T-helper 2 cell treated with Interferon-gamma antibody and Interleukin-4, amounts not matched to agents 5 μg/mL and 100 μg/mL, for 36 hours (primary cell): Measurements from ENCODE around the gene LIPA.
"Not testable (repeated sequence)": the region's sequence is repeated elsewhere in the genome, so short reads cannot be mapped to it uniquely, and the experiment has no call there.

Source experiments
- DNase-seq: peaks from one replicate; pipeline ENCODE4 v3.0.0; 2021; ENCODE audit warnings: low spot score
- H3K27ac Mint-ChIP-seq: one replicate; pipeline ENCODE4 v1.8.0; 2021; ENCODE audit warnings: mild to moderate bottlenecking, mixed read lengths
- H3K27me3 Mint-ChIP-seq: one replicate; pipeline ENCODE4 v1.8.0; 2021; ENCODE audit warnings: low read depth, mixed read lengths
- H3K36me3 Mint-ChIP-seq: one replicate; pipeline ENCODE4 v1.8.0; 2021; ENCODE audit warnings: low read depth, mixed read lengths
- H3K4me1 Mint-ChIP-seq: one replicate; pipeline ENCODE4 v1.8.0; 2021; ENCODE audit warnings: low read depth, mixed read lengths
- H3K4me3 Mint-ChIP-seq: one replicate; pipeline ENCODE4 v1.8.0; 2022; ENCODE audit warnings: mild to moderate bottlenecking, moderate library complexity, mixed read lengths
- H3K9me3 Mint-ChIP-seq: one replicate; pipeline ENCODE4 v1.8.0; 2021; ENCODE audit warnings: mixed read lengths

Gene LIPA

DNA sequence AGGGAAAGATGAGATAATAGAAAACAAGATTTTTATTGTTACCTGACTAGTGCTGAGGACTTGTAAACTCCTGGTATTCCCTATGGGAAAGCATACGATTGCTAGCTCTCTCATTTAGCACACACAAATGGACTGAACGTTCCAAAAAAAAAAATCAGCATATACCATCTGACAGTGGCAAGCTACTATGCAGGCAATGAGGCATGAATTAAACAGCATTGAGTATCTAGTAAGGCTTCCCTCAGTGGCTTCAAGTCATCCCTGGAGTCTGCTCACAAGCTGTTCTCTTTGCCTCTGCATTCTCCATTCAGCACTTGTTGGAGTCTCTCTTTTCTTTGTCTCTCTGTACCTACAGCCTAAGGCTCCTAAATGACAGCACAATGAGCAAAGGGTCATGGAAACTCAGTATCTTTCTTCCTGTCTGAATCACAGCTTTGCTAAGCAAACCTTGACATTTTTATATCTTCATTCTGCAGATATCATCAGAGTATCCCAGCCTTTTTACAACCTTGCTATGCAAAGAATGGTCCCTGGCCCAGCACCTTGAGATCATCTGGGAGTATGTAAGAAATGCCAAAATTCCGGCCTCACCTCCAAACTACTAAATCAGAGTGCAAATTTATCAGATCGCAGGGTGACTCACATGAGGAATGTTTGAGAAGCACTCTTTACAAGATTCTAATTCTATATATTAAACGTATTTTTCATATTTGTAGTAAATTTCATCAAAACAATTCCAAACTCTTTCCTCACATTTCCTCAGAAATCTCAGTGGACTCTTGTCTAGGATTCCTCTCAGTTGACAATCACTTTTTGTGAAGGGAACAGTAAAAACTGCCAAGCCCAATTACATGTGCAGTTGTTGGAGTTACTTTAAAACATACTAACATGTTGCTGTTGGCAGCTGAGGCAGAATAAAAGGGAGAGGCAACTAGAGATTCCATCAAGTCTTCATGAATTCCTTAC is 10.8 kb upstream of the LIPA start:
- no peak for DNase-seq

DNA sequence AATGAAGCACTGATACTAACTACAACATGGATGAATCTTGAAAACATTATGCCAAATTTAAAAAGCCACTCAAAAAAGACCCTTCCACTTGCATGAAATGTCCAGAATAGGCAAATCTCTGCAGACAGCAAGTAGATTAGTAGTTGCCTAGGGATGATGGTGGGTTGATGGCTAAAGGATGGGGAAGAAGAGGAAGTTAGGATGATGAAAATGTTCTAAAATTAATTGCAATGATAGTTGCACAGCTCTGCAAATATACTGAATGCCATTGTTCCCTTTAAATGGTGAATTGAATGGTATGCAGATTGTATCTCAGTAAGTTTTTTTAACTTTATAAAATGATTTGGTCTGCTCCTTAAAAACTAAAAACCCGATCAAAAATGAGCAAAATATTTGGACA is 7.3 kb upstream of the LIPA start:
- peaks cover 13% of the 10 kb centered on the region for H3K9me3 Mint-ChIP-seq
- no peak overlapping the region for H3K27ac Mint-ChIP-seq
- H3K4me3 Mint-ChIP-seq, result no peak overlapping the region
- DNase-seq, result no peak
- peaks cover 6% of the 10 kb centered on the region for H3K36me3 Mint-ChIP-seq
- no peaks in the 10 kb centered on the region for H3K4me1 Mint-ChIP-seq
- peaks cover 38% of the 10 kb centered on the region for H3K27me3 Mint-ChIP-seq

More for the DNA sequence above, 10.8 kb upstream of the LIPA start:
- Mint-ChIP-seq H3K27ac (no peak overlapping the region), H3K27me3 (peaks cover 18% of the 10 kb centered on the region), H3K9me3 (no peaks in the 10 kb centered on the region), H3K4me1 (no peaks in the 10 kb centered on the region), H3K36me3 (no peaks in the 10 kb centered on the region), H3K4me3 (no peak overlapping the region)

DNA sequence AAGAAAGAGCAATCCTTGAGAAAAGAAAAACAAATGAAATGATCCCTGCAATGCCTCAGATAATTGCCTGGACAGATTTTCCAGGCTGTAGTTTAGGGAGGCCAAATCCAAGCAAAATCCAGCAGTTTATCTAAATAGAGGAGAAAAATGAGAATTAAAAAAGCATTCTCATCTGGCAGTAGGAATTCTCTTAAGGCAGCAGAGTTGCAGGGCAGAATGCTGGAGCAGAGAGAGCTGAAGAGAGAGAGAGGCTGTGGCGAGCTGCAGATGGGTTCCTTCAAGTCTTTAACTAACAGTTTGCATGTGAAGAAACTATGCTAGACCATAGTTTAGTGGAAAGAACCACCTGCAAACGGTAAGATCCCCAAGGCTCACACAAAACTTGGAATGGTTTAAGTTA is 6.0 kb upstream of the LIPA start:
- H3K4me1 Mint-ChIP-seq, result no peaks in the 10 kb centered on the region
- DNase-seq, result no peak
- no peak overlapping the region for H3K4me3 Mint-ChIP-seq
- H3K27me3 Mint-ChIP-seq, result peaks cover 38% of the 10 kb centered on the region
- no peak overlapping the region for H3K27ac Mint-ChIP-seq
- H3K9me3 Mint-ChIP-seq, result peaks cover 20% of the 10 kb centered on the region
- H3K36me3 Mint-ChIP-seq, result peaks cover 6% of the 10 kb centered on the region

DNA sequence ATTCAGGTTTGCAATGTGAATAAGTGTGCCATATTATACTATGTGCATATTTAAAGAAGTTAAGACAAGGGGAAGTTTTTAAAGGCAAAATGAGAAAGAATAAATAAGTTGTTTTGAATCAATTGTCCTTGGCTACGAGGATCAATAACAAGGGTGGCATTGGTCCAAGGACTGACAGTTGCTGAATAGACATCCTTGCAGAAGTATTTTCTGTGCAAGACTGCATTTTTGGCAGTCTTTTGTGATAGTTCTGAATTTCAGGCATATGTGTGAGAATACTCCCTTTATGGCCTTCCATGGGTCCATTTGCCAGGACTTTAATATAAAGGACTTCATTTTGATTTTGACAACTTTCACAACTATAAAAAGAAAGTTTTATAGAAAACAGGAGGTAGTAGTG is 5.4 kb upstream of the LIPA start:
- Mint-ChIP-seq H3K4me3 (no peak overlapping the region), H3K36me3 (peaks cover 6% of the 10 kb centered on the region), H3K9me3 (peaks cover 20% of the 10 kb centered on the region), H3K27me3 (peaks cover 38% of the 10 kb centered on the region), H3K4me1 (no peaks in the 10 kb centered on the region), H3K27ac (no peak overlapping the region)
- no peak for DNase-seq

DNA sequence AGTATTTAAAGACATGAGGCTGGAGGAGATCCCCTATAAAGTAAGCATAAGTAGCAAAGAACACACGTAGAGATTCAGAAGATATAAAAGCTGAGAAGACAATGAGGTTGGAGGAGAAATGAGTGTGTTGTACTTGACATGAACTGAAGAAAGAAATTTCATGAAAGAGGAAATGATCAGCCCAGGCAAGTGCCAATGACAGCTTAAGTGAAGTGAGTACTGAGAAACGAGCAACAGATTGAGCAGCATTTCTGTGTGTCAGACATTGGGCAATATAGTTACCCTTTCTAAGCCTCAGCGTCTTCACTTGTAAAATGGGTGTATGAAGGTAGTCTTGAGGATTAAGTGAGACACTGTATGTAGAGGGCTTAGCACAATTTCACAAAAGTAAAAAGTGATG is 4.8 kb upstream of the LIPA start:
- H3K27me3 Mint-ChIP-seq, result peaks cover 38% of the 10 kb centered on the region
- no peaks in the 10 kb centered on the region for H3K4me1 Mint-ChIP-seq
- H3K4me3 Mint-ChIP-seq, result no peak overlapping the region
- H3K9me3 Mint-ChIP-seq, result peaks cover 20% of the 10 kb centered on the region
- DNase-seq, result no peak
- H3K36me3 Mint-ChIP-seq, result peaks cover 6% of the 10 kb centered on the region
- H3K27ac Mint-ChIP-seq, result no peak overlapping the region

DNA sequence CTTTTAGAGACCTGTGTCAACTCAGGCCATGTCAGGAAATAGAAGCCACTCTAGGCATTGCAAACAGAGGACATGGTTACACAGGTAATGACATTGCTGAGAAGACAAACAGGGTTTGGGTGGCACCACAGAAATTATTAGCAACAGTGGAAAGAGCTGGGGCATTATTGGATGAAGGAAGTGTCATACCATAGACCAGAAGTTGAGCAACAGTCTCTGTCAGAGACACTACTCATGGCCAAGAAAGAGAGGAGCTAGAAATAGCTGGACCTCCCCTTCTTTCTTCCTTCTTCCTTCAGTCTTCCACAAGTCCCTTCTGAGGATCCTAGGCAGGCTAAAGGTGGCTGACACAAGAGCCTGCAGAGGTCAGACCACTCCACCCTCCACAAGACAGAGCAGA is 4.2 kb upstream of the LIPA start:
- Mint-ChIP-seq H3K27ac (no peak overlapping the region), H3K4me1 (peaks cover 5% of the 10 kb centered on the region), H3K36me3 (peaks cover 6% of the 10 kb centered on the region), H3K27me3 (peaks cover 41% of the 10 kb centered on the region), H3K4me3 (no peak overlapping the region), H3K9me3 (peaks cover 20% of the 10 kb centered on the region)
- DNase-seq, result no peak

DNA sequence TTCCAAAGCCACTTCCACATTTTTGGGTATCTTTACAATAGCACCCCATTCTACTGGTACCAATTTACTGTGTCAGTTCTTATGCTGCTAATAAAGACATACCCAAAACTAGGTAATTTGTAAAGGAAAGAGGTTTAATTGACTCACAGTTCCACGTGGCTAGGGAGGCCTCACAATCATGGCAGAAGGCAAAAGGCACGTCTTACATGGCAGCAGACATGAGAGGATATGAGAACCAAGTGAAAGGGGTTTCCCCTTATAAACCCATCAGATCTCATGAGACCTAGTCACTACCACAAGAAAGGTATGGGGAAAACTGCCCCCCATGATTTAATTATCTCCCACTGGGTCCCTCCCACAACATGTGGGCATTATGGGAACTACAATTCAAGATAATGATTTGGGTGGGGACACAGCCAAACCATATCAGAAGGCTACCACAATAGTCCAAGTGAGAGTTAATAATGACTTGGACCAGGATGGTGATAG is 3.6 kb upstream of the LIPA start:
- H3K27me3 Mint-ChIP-seq, result peaks cover 42% of the 10 kb centered on the region
- H3K4me1 Mint-ChIP-seq, H3K27ac Mint-ChIP-seq, DNase-seq, H3K36me3 Mint-ChIP-seq, H3K4me3 Mint-ChIP-seq: not testable (repeated sequence)
- H3K9me3 Mint-ChIP-seq, result peaks cover 20% of the 10 kb centered on the region

DNA sequence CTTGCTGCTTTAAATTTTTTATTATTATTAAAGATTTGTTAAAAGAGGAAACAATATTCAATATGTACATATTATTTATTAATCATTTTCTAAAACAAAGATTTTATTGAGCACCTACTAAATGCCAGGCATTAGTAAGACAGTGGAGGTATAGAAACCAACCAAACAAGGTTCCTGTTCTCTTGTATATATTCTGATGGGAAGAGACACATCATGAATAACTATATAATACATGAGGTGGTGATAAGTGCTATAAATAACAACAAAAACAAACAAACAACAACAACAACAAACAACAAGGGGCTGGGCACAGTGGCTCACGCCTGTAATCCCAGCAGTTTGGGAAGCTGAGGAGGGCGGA is 630 bp upstream of the LIPA start:
- no peak overlapping the region for H3K4me3 Mint-ChIP-seq
- no peak for DNase-seq
- peaks cover 17% of the 10 kb centered on the region for H3K4me1 Mint-ChIP-seq
- H3K36me3 Mint-ChIP-seq, result peaks cover 6% of the 10 kb centered on the region
- peaks cover 20% of the 10 kb centered on the region for H3K9me3 Mint-ChIP-seq
- H3K27me3 Mint-ChIP-seq, result peaks cover 22% of the 10 kb centered on the region
- no peak overlapping the region for H3K27ac Mint-ChIP-seq

DNA sequence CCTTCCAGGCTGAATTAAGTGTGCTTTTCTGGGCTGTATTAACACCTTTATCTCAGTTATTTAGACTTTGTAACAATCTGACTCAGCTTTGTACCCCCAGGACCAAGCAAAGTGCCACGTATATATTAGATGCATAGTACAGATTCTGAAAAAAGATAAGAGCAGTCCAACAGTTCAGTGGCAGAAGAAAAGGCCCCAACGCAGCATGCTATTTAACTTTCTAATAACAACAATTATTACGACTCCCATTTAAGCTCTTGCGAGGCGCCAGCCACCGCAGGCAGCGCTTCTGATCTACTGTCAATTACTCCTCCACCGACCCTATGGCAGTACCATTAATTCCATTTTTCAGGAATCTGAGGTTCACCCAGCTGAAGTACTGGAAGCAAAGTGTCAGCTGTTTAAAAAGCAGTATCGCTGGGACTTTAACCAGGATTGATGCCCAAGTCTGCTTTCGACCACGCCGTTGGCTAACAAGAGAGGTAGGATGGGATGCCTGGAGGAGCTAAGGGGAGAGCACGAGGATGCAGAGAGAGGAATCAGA is 638 bp downstream of the LIPA start:
- H3K27ac Mint-ChIP-seq, result no peak overlapping the region
- DNase-seq, result no peak

DNA sequence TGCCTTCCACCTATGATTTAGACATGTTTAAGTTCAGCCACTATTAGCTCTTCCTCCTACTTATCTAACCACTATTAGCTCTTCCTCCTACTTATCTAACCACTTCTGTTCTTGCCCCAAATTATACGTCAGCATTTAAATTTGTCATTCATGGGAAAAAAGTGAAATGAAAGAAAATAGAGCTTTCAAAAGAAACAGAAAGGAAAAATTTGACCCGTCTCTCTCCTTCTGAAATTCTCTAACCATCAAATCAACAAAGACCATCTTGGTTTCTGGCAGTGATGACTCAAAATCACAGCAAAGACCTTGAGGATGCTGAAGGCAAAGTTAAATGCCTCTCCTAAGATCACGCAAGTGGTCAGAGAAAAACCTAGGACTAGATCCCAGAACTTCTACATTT is 2.6 kb downstream of the LIPA start:
- H3K36me3 Mint-ChIP-seq, result no peaks in the 10 kb centered on the region
- H3K4me1 Mint-ChIP-seq, result peaks cover 17% of the 10 kb centered on the region
- H3K9me3 Mint-ChIP-seq, result peaks cover 8% of the 10 kb centered on the region
- H3K27ac Mint-ChIP-seq, result no peak overlapping the region
- no peak for DNase-seq
- no peak overlapping the region for H3K4me3 Mint-ChIP-seq
- H3K27me3 Mint-ChIP-seq, result peaks cover 4% of the 10 kb centered on the region

More for the DNA sequence above, 638 bp downstream of the LIPA start:
- H3K9me3 Mint-ChIP-seq, result peaks cover 20% of the 10 kb centered on the region
- H3K4me1 Mint-ChIP-seq, result peaks cover 17% of the 10 kb centered on the region
- H3K4me3 Mint-ChIP-seq, result peak overlapping the region; percentile 89
- H3K36me3 Mint-ChIP-seq, result peaks cover 6% of the 10 kb centered on the region
- H3K27me3 Mint-ChIP-seq, result peaks cover 10% of the 10 kb centered on the region

DNA sequence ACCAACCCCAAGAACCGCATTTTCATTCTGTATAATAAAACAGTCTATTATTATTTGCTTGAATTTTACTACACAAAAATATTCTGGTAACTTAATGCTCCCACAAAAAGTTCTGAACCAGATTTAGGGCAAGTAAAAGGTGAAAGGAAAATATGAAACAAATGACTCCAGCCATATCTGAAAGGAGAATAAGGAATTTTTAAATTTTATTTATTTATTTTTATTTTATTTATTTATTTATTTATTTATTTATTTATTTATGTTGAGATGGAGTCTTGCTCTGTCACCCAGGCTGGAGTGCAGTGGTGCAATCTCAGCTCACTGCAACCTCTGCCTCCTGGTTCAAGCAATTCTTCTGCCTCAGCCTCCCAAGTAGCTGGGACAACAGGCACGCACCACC is 4.0 kb downstream of the LIPA start:
- DNase-seq, H3K9me3 Mint-ChIP-seq, H3K4me3 Mint-ChIP-seq, H3K27me3 Mint-ChIP-seq, H3K36me3 Mint-ChIP-seq, H3K27ac Mint-ChIP-seq: not testable (repeated sequence)
- H3K4me1 Mint-ChIP-seq, result peaks cover 17% of the 10 kb centered on the region

DNA sequence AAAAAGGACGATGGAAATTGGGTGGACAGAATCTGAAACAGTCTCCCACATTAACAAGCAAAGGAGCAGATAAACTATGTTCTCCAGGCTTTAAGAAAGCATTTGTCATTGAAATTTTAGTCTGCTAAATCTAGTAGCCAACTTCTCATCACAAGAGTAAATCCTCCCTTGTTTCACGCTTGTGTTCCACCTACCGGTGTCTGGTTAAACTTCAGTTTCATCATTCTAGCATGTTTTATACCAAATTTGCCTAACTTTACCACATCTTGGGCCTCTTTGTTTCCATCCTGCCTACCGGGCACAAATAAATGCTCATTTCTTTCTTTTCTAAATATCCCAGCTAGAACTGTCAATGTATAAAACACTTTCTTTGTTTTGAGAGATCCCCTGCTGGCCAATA is 5.8 kb downstream of the LIPA start:
- Mint-ChIP-seq H3K9me3 (no peaks in the 10 kb centered on the region), H3K27ac (no peak overlapping the region), H3K27me3 (peaks cover 2% of the 10 kb centered on the region), H3K4me1 (peaks cover 12% of the 10 kb centered on the region), H3K4me3 (no peak overlapping the region), H3K36me3 (no peaks in the 10 kb centered on the region)
- DNase-seq, result no peak

DNA sequence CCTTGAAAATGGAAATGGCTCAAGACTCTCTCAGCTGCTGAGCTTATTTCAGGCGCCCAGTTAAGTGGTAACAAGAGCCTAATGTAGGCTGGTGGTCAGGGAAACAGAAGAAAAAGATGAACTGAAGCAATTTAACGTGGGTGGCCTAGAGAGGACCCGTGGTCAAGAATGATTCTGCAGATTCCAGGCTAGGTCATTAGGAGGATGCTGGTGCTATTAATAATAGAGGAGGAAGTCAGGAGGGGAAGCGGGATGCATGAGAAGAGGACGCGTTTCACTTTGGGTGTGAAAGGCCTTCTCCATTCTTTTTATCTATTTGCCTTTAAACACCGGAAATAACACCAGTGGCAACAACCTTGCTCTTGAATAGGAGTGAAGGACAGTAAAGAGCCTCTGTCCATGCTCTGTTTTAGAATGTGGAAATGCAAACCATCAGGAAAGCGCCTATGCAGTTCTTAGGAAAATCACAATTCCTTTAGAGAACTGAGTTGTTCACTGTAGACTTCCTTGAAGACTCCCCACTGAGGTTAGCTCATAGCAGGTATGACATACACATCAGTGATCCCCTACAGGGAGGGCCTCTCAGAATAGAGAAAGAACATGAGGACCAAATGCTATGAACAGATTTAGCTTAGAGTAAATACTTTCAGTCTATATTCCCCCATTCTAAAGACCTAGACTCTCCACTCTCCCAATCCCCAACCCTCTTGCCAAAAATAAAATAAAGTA is 8.6 kb downstream of the LIPA start:
- Mint-ChIP-seq H3K36me3 (no peaks in the 10 kb centered on the region), H3K4me3 (no peak overlapping the region), H3K9me3 (no peaks in the 10 kb centered on the region), H3K4me1 (no peaks in the 10 kb centered on the region), H3K27ac (no peak overlapping the region), H3K27me3 (no peaks in the 10 kb centered on the region)
- no peak for DNase-seq

DNA sequence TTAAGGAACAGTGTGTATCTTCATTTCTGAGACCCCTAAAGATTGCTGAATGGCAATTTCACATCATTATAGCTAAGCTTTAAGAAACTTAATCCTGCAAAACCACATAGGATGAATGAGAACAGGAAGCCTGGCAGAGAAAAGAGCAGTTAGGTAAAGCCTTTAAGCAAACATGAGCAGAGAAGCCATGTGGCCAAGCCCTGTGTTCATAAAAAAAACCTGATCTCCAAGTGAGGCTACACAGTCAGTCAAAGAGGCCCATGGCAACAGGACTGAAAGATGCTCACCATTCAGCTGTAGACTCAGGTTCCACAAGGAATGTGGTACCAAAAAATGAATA is 9.3 kb downstream of the LIPA start:
- no peaks in the 10 kb centered on the region for H3K9me3 Mint-ChIP-seq
- no peak for DNase-seq
- H3K4me3 Mint-ChIP-seq, result no peak overlapping the region
- H3K36me3 Mint-ChIP-seq, result no peaks in the 10 kb centered on the region
- no peak overlapping the region for H3K27ac Mint-ChIP-seq
- H3K4me1 Mint-ChIP-seq, result no peaks in the 10 kb centered on the region
- no peaks in the 10 kb centered on the region for H3K27me3 Mint-ChIP-seq
